Fibroblast of lung (primary cell): ENCODE results near the gene ELOVL4. TPM values are rescaled to one million over a fixed set of nuclear protein-coding genes. Genes with fewer than 3 reads are reported as not detected.

Experiments
- DNase-seq, 2 donors: peaks; one replicate each; pipeline versions ENCODE4 v3.0.0 to v3.0.0-alpha.2; 2010; ENCODE audit warnings: low read depth in 2 of 2
- H2AFZ ChIP-seq: 2 replicates; pipeline ENCODE4 v1.5.1; 2012; ENCODE audit warnings: low read length, control low read depth, inconsistent platforms
- H3K27ac ChIP-seq: 2 replicates; pipeline ENCODE4 v1.5.1; 2011; ENCODE audit warnings: low read length, control low read depth; ENCODE audit not compliant: insufficient read depth
- H3K27me3 ChIP-seq: 2 replicates; pipeline ENCODE4 v1.5.1; 2011; ENCODE audit warnings: mild to moderate bottlenecking, low read length; ENCODE audit not compliant: control insufficient read depth, insufficient read depth
- H3K36me3 ChIP-seq: 2 replicates; pipeline ENCODE4 v1.5.1; 2011; ENCODE audit warnings: low read length; ENCODE audit not compliant: control insufficient read depth, insufficient read depth
- H3K4me1 ChIP-seq: 2 replicates; pipeline ENCODE4 v1.5.1; 2011; ENCODE audit warnings: low read length; ENCODE audit not compliant: control insufficient read depth, insufficient read depth; ENCODE audit errors: extremely low read depth
- H3K4me2 ChIP-seq: 2 replicates; pipeline ENCODE4 v1.5.1; 2011; ENCODE audit warnings: low read length, control low read depth; ENCODE audit not compliant: insufficient read depth; ENCODE audit errors: extremely low read depth
- H3K4me3 ChIP-seq, 4 experiments: fragments of 200-600 bp in 1 of 4; sonication (generic) in 1 of 4; replicated peaks in 1 of 4; 2 replicates each; pipeline ENCODE4 v1.5.1; 2011 to 2016; ENCODE audit warnings: low read length in 4 of 4, low read depth in 3 of 4, mild to moderate bottlenecking in 3 of 4, control low read depth in 2 of 4, inconsistent platforms in 1 of 4, mixed read lengths in 1 of 4; ENCODE audit not compliant: insufficient read depth in 1 of 4; ENCODE audit errors: control extremely low read depth in 1 of 4
- H3K79me2 ChIP-seq: 2 replicates; pipeline ENCODE4 v1.5.1; 2012; ENCODE audit warnings: mild to moderate bottlenecking, low read length, inconsistent platforms; ENCODE audit not compliant: control insufficient read depth, insufficient read depth
- H3K9ac ChIP-seq: 2 replicates; pipeline ENCODE4 v1.5.1; 2011; ENCODE audit warnings: mild to moderate bottlenecking, low read length, control low read depth; ENCODE audit not compliant: insufficient read depth
- H3K9me3 ChIP-seq: 2 replicates; pipeline ENCODE4 v1.5.1; 2012; ENCODE audit warnings: low read depth, low read length; ENCODE audit not compliant: control insufficient read depth, insufficient read depth
- H4K20me1 ChIP-seq: 2 replicates; pipeline ENCODE4 v1.5.1; 2011; ENCODE audit warnings: low read length; ENCODE audit not compliant: control insufficient read depth, insufficient read depth; ENCODE audit errors: extremely low read depth
- CTCF ChIP-seq, 2 donors: IDR thresholded peaks in 1 of 2; conservative IDR thresholded peaks in 1 of 2; 1 replicate in 1 of 2; 2 replicates in 1 of 2; pipeline ENCODE4 v1.5.1; 2011 to 2012; ENCODE audit warnings: low read length in 2 of 2, control low read depth in 1 of 2, inconsistent platforms in 1 of 2, low read depth in 1 of 2, mild to moderate bottlenecking in 1 of 2
- EZH2 ChIP-seq: IDR thresholded peaks from 2 replicates; pipeline ENCODE4 v1.5.1; 2012; ENCODE audit warnings: low read length, control low read depth, mild to moderate bottlenecking; ENCODE audit errors: missing control alignments
- polyA plus RNA-seq, 2 donors: library from polyadenylated mRNA; depleted of rRNA in 1 of 2; stranded (reverse) in 1 of 2; unstranded in 1 of 2; fragments of >200 nt; gene quantifications; 2 replicates each; pipeline ENCODE4 v1.2.1, GENCODE V29; 2011 to 2012; ENCODE audit warnings: missing spikeins in 1 of 2
- total RNA-seq: library from RNA; depleted of rRNA; stranded (reverse); fragments of >200 nt; gene quantifications from 2 replicates; pipeline ENCODE4 v1.2.1, GENCODE V29; 2014

The ELOVL4 gene
- total and polyA plus RNA-seq, 2 donors (not counting 1 experiment from before 2014, with no cell fraction given), result 4.3 to 6.4 TPM

GRCh38 chr6:79902046-79902445 is 45.3 kb downstream of the ELOVL4 start:
- TF ChIP-seq CTCF (conservative IDR thresholded peaks at IDR 0.05 in 1 of 2, IDR thresholded peaks at IDR 0.05 in 1 of 2; ENCODE audit: low read depth in 1 of 2, low read length in 2 of 2), result no peak
- Histone ChIP-seq H3K36me3 (no peaks in the 10 kb centered on the region), H3K4me2 (no peak overlapping the region), H3K27me3 (no peaks in the 10 kb centered on the region), H2AFZ (no peak overlapping the region), H3K79me2 (no peaks in the 10 kb centered on the region), H4K20me1 (no peaks in the 10 kb centered on the region), H3K4me1 (no peaks in the 10 kb centered on the region), H3K9ac (no peak overlapping the region), H3K9me3 (no peaks in the 10 kb centered on the region), H3K4me3 (no peak overlapping the region), H3K27ac (no peak overlapping the region)
- peak in 1 of 2 donors; percentile 6 for DNase-seq

GRCh38 chr6:79898076-79898475 is 49.3 kb downstream of the ELOVL4 start:
- H3K36me3 ChIP-seq, result no peaks in the 10 kb centered on the region
- H3K4me3 ChIP-seq, result no peak overlapping the region
- no peak overlapping the region for H3K9ac ChIP-seq
- H4K20me1 ChIP-seq, result no peaks in the 10 kb centered on the region
- no peak overlapping the region for H3K27ac ChIP-seq
- TF ChIP-seq EZH2 (no peak), CTCF (conservative IDR thresholded peaks at IDR 0.05 in 1 of 2, IDR thresholded peaks at IDR 0.05 in 1 of 2; ENCODE audit: low read depth in 1 of 2, low read length in 2 of 2) (no peak)
- no peak for DNase-seq
- H3K79me2 ChIP-seq, result no peaks in the 10 kb centered on the region
- H3K27me3 ChIP-seq, result no peaks in the 10 kb centered on the region
- no peaks in the 10 kb centered on the region for H3K9me3 ChIP-seq
- no peaks in the 10 kb centered on the region for H3K4me1 ChIP-seq
- H2AFZ ChIP-seq, result no peak overlapping the region
- H3K4me2 ChIP-seq, result no peak overlapping the region

DNA sequence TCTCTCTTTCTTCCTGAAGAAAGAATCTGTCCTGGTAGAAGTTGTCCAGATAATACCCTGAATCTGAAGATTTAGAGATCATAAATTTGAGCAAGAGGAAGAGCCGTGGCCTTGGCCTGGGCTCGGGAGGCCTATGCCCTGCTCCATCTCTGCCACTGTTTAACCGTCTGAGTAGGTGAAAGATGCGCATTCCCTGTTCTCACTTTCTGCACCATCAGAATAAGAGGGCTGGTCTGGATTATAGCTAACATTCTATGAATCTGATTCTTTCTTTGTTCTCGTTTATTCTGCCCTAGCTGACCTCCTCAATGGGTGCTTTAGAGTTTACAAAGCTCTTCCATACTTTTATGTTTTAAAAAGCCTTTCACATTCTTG is 51.3 kb downstream of the ELOVL4 start:
- no peaks in the 10 kb centered on the region for H3K27me3 ChIP-seq
- no peak for DNase-seq
- H2AFZ ChIP-seq, result no peak overlapping the region
- H3K4me3 ChIP-seq, result no peak overlapping the region
- H3K36me3 ChIP-seq, result no peaks in the 10 kb centered on the region
- TF ChIP-seq EZH2, result no peak
- TF ChIP-seq CTCF (conservative IDR thresholded peaks at IDR 0.05 in 1 of 2, IDR thresholded peaks at IDR 0.05 in 1 of 2; ENCODE audit: low read depth in 1 of 2, low read length in 2 of 2), result no peak
- H3K27ac ChIP-seq, result no peak overlapping the region
- H4K20me1 ChIP-seq, result no peaks in the 10 kb centered on the region
- H3K79me2 ChIP-seq, result no peaks in the 10 kb centered on the region
- H3K9me3 ChIP-seq, result no peaks in the 10 kb centered on the region
- H3K4me2 ChIP-seq, result no peak overlapping the region
- no peak overlapping the region for H3K9ac ChIP-seq
- H3K4me1 ChIP-seq, result no peaks in the 10 kb centered on the region
